H1 (cell line): ENCODE measurements around the gene NSUN6. TPM values are rescaled to one million over a fixed set of nuclear protein-coding genes. Genes with fewer than 3 reads are reported as not detected.

Experiments used
- CTCF ChIA-PET: fragments of 300-600 bp; sonication (Branson Sonifier 250); formaldehyde crosslinking; loops from one replicate; lab custom pipeline; 2021; ENCODE audit not compliant: partially characterized antibody; lab: Charles Lee
- POLR2A ChIA-PET: fragments of 300-600 bp; sonication (Branson Sonifier 250); formaldehyde crosslinking; loops from one replicate; lab custom pipeline; 2021; ENCODE audit warnings: inconsistent platforms; ENCODE audit not compliant: partially characterized antibody; lab: Charles Lee
- DNase-seq, 2 experiments: peaks; one replicate each; pipeline versions ENCODE4 v3.0.0 to v3.0.0-alpha.2; 2010 to 2022; ENCODE audit warnings: low spot score in 2 of 2, low read depth in 1 of 2, mixed read lengths in 1 of 2
- FAIRE-seq: peaks from 2 replicates; lab custom pipeline; 2011; peaks lifted over from hg19 to GRCh38; lab: Jason Lieb, UNC
- H2AFZ ChIP-seq: 2 replicates; pipeline ENCODE4 v1.8.1; 2012; ENCODE audit warnings: low read length, inconsistent platforms
- H2AK5ac ChIP-seq: 2 replicates; pipeline ENCODE4 v1.6.1; 2013; ENCODE audit warnings: low read depth, low read length
- H2BK120ac ChIP-seq: replicated peaks from 2 replicates; pipeline ENCODE3; 2013; ENCODE audit warnings: low read depth, low read length, inconsistent platforms
- H2BK12ac ChIP-seq: 2 replicates; pipeline ENCODE4 v1.6.1; 2013; ENCODE audit warnings: low read depth, low read length
- H2BK15ac ChIP-seq: 2 replicates; pipeline ENCODE4 v1.6.1; 2013; ENCODE audit warnings: low read length
- H2BK20ac ChIP-seq: 2 replicates; pipeline ENCODE4 v1.6.1; 2013; ENCODE audit warnings: low read length
- H2BK5ac ChIP-seq: 2 replicates; pipeline ENCODE4 v1.6.1; 2013; ENCODE audit warnings: low read depth, low read length
- H3K14ac ChIP-seq: 2 replicates; pipeline ENCODE4 v1.6.1; 2013; ENCODE audit warnings: inconsistent platforms; ENCODE audit not compliant: insufficient read length
- H3K18ac ChIP-seq: 2 replicates; pipeline ENCODE4 v1.6.1; 2013; ENCODE audit warnings: low read length; ENCODE audit errors: extremely low read depth
- H3K23ac ChIP-seq: 2 replicates; pipeline ENCODE4 v1.6.1; 2013; ENCODE audit warnings: inconsistent platforms; ENCODE audit not compliant: insufficient read length
- H3K23me2 ChIP-seq: 2 replicates; pipeline ENCODE4 v1.6.1; 2013; ENCODE audit warnings: low read depth, low read length
- H3K27ac ChIP-seq: 2 replicates; pipeline ENCODE4 v1.6.1; 2011; ENCODE audit warnings: low read depth, low read length, inconsistent platforms
- H3K27me3 ChIP-seq, 4 experiments: replicated peaks in 1 of 4; 1 replicate in 1 of 4; 2 replicates in 3 of 4; pipeline versions ENCODE4 v1.6.1 to v1.8.1; 2011 to 2013; ENCODE audit warnings: low read length in 3 of 4, mild to moderate bottlenecking in 3 of 4, inconsistent platforms in 2 of 4, mixed read lengths in 2 of 4, moderate library complexity in 1 of 4; ENCODE audit not compliant: control insufficient read depth in 3 of 4, insufficient read depth in 3 of 4; ENCODE audit errors: extremely low read depth in 1 of 4
- H3K36me3 ChIP-seq, 4 experiments: 2 replicates each; pipeline versions ENCODE4 v1.6.1 to v1.8.1; 2011 to 2013; ENCODE audit warnings: mild to moderate bottlenecking in 4 of 4, low read length in 3 of 4, moderate library complexity in 2 of 4, control low read depth in 1 of 4, inconsistent platforms in 1 of 4; ENCODE audit not compliant: insufficient read depth in 4 of 4, control insufficient read depth in 2 of 4
- H3K4ac ChIP-seq: replicated peaks from 2 replicates; pipeline ENCODE3; 2013; ENCODE audit warnings: low read length, low read depth, mixed read lengths, inconsistent platforms; ENCODE audit not compliant: insufficient read length
- H3K4me1 ChIP-seq, 4 experiments: replicated peaks in 1 of 4; 1 replicate in 1 of 4; 2 replicates in 3 of 4; pipeline versions ENCODE4 v1.6.1 to v1.8.1; 2011 to 2013; ENCODE audit warnings: low read length in 3 of 4, inconsistent platforms in 2 of 4, mixed read lengths in 1 of 4; ENCODE audit not compliant: insufficient read depth in 4 of 4, control insufficient read depth in 3 of 4
- H3K4me2 ChIP-seq, 2 experiments: 2 replicates each; pipeline versions ENCODE4 v1.6.1 to v1.8.1; 2011 to 2013; ENCODE audit warnings: low read depth in 2 of 2, low read length in 2 of 2, control low read depth in 1 of 2, inconsistent platforms in 1 of 2, mild to moderate bottlenecking in 1 of 2; ENCODE audit not compliant: insufficient read depth in 1 of 2
- H3K4me3 ChIP-seq, 4 experiments: fragments of 200-600, 300-600 bp in 1 of 4; sonication (generic), shearing (Covaris generic), sonication (Bioruptor Twin) in 1 of 4; 2 replicates each; pipeline versions ENCODE4 v1.5.1 to v1.8.1; 2011 to 2016; ENCODE audit warnings: low read length in 4 of 4, low read depth in 3 of 4, control low read depth in 2 of 4, inconsistent platforms in 2 of 4, mild to moderate bottlenecking in 2 of 4, mixed read lengths in 1 of 4, moderate library complexity in 1 of 4; ENCODE audit not compliant: insufficient read depth in 2 of 4; ENCODE audit errors: extremely low read depth in 1 of 4
- H3K56ac ChIP-seq: replicated peaks from 2 replicates; pipeline ENCODE3; 2013; ENCODE audit warnings: low read depth, mild to moderate bottlenecking, mixed read lengths, low read length, inconsistent platforms; ENCODE audit not compliant: insufficient read length
- H3K79me1 ChIP-seq: 2 replicates; pipeline ENCODE4 v1.6.1; 2013; ENCODE audit warnings: low read depth, low read length, control low read depth
- H3K79me2 ChIP-seq, 2 experiments: 2 replicates each; pipeline versions ENCODE4 v1.6.1 to v1.8.1; 2012 to 2013; ENCODE audit warnings: low read length in 2 of 2, mild to moderate bottlenecking in 2 of 2, inconsistent platforms in 1 of 2; ENCODE audit not compliant: insufficient read depth in 2 of 2, control insufficient read depth in 1 of 2
- H3K9ac ChIP-seq, 4 experiments: replicated peaks in 1 of 4; 1 replicate in 1 of 4; 2 replicates in 3 of 4; pipeline versions ENCODE4 v1.6.1 to v1.8.1; 2011 to 2013; ENCODE audit warnings: low read depth in 3 of 4, low read length in 3 of 4, control low read depth in 2 of 4, mild to moderate bottlenecking in 2 of 4, moderate library complexity in 2 of 4, inconsistent platforms in 1 of 4; ENCODE audit errors: extremely low read depth in 1 of 4
- H3K9me3 ChIP-seq, 2 experiments: 2 replicates each; pipeline versions ENCODE4 v1.6.1 to v1.8.1; 2012 to 2013; ENCODE audit warnings: mild to moderate bottlenecking in 2 of 2, moderate library complexity in 2 of 2, control low read depth in 1 of 2, inconsistent platforms in 1 of 2, low read depth in 1 of 2, low read length in 1 of 2, mixed read lengths in 1 of 2; ENCODE audit not compliant: insufficient read depth in 2 of 2
- H4K20me1 ChIP-seq, 2 experiments: replicated peaks in 1 of 2; 2 replicates each; pipeline versions ENCODE3 to v1.8.1; 2011 to 2013; ENCODE audit warnings: inconsistent platforms in 2 of 2, low read length in 2 of 2, mild to moderate bottlenecking in 1 of 2; ENCODE audit not compliant: insufficient read depth in 2 of 2, control insufficient read depth in 1 of 2
- H4K5ac ChIP-seq: 2 replicates; pipeline ENCODE4 v1.6.1; 2013; ENCODE audit warnings: low read length, low read depth, mixed read lengths, inconsistent platforms; ENCODE audit not compliant: insufficient read length
- H4K8ac ChIP-seq: 2 replicates; pipeline ENCODE4 v1.8.0; 2013; ENCODE audit warnings: mild to moderate bottlenecking, moderate library complexity, low read length, inconsistent platforms; ENCODE audit not compliant: insufficient read depth; ENCODE audit errors: extremely low read depth
- H4K91ac ChIP-seq: replicated peaks from 2 replicates; pipeline ENCODE3; 2013; ENCODE audit warnings: low read length, mixed read lengths, inconsistent platforms; ENCODE audit not compliant: insufficient read length
- ATF2 ChIP-seq: IDR thresholded peaks from 2 replicates; pipeline ENCODE4 v1.6.1; 2012; ENCODE audit warnings: low read length, inconsistent platforms
- ATF3 ChIP-seq: IDR thresholded peaks from 2 replicates; pipeline ENCODE4 v1.6.1; 2011; ENCODE audit warnings: low read depth, mild to moderate bottlenecking, low read length; ENCODE audit not compliant: insufficient read depth
- BCL11A ChIP-seq, 2 experiments: IDR thresholded peaks; one replicate each; pipeline ENCODE4 v1.6.1; 2011; ENCODE audit warnings: low read depth in 2 of 2, low read length in 2 of 2, mild to moderate bottlenecking in 2 of 2
- CREB1 ChIP-seq: IDR thresholded peaks from 2 replicates; pipeline ENCODE4 v1.6.1; 2012; ENCODE audit warnings: inconsistent platforms
- EGR1 ChIP-seq: IDR thresholded peaks from 2 replicates; pipeline ENCODE4 v1.6.1; 2011; ENCODE audit warnings: low read depth, low read length, borderline replicate concordance
- RAD21 ChIP-seq, 2 experiments: IDR thresholded peaks in 1 of 2; conservative IDR thresholded peaks in 1 of 2; 2 replicates each; pipeline ENCODE4 v1.6.1; 2011; ENCODE audit warnings: low read depth in 2 of 2, low read length in 2 of 2, improper control_type of control experiment in 1 of 2, inconsistent platforms in 1 of 2, mild to moderate bottlenecking in 1 of 2, moderate library complexity in 1 of 2
- RNF2 ChIP-seq: fragments of 200-900, 300-1000 bp; sonication (generic); IDR thresholded peaks from 2 replicates; pipeline ENCODE4 v1.7.1; 2016; ENCODE audit warnings: borderline replicate concordance, low read depth, mild to moderate bottlenecking, antibody characterized with exemption, low read length; ENCODE audit not compliant: poor library complexity, severe bottlenecking; ENCODE audit errors: missing control alignments
- RXRA ChIP-seq: IDR thresholded peaks from 2 replicates; pipeline ENCODE4 v1.6.1; 2011; ENCODE audit warnings: low read depth, mild to moderate bottlenecking, low read length, moderate library complexity; ENCODE audit not compliant: insufficient read depth
- SP1 ChIP-seq: IDR thresholded peaks from 2 replicates; pipeline ENCODE4 v1.6.1; 2011; ENCODE audit warnings: low read depth, low read length
- TAF1 ChIP-seq: IDR thresholded peaks from 2 replicates; pipeline ENCODE4 v1.6.1; 2011; ENCODE audit warnings: mild to moderate bottlenecking, low read depth, low read length
- USF2 ChIP-seq: IDR thresholded peaks from 2 replicates; pipeline ENCODE4 v1.6.1; 2011; ENCODE audit warnings: low read length, improper control_type of control experiment
- YY1 ChIP-seq: IDR thresholded peaks from 2 replicates; pipeline ENCODE4 v1.6.1; 2011; ENCODE audit warnings: low read depth, mild to moderate bottlenecking, low read length
- polyA plus RNA-seq, 7 experiments: library from polyadenylated mRNA; depleted of rRNA in 3 of 7; stranded (reverse) in 5 of 7; unstranded in 2 of 7; fragments of >200 nt in 5 of 7; fragments of 200-250 nt in 2 of 7; gene quantifications; 1 replicate in 5 of 7; 2 replicates in 1 of 7; 4 replicates in 1 of 7; pipeline versions ENCODE4 v1.2.1 to v1.2.3, GENCODE V29; 2011 to 2013; ENCODE audit warnings: missing spikeins in 2 of 7, mixed read lengths in 2 of 7
- total RNA-seq: library from RNA; stranded (reverse); fragmentation: NEBNext Ultra II Directional; extraction: Animal tissue kit (Norgen Biotek cat#: 25700); gene quantifications from 2 replicates; pipeline ENCODE4 v1.2.1, GENCODE V29; 2021

The NSUN6 gene
- total and polyA plus RNA-seq, 2 of the 8 experiments (the other 6 are each of a cell fraction or from before 2014, with no cell fraction given) = 5.9 to 14.4 TPM

GRCh38 chr10:18542832-18543231 is 108.6 kb downstream of the NSUN6 start:
- peaks cover 0 to 2% of the 10 kb centered on the region in 2 experiments for H4K20me1 ChIP-seq
- CTCF ChIA-PET = no interaction called here
- no peak for TF ChIP-seq ATF2
- TF ChIP-seq EGR1 = no peak
- no peak for TF ChIP-seq RNF2
- no peak for TF ChIP-seq TAF1
- no peak for TF ChIP-seq SP1
- no peak for TF ChIP-seq RAD21 (IDR thresholded peaks at IDR 0.05 in 1 of 2, conservative IDR thresholded peaks at IDR 0.05 in 1 of 2; ENCODE audit: low read depth in 2 of 2, low read length in 2 of 2)
- TF ChIP-seq RXRA = no peak
- no peak for TF ChIP-seq USF2
- TF ChIP-seq CREB1 = no peak
- no peak for TF ChIP-seq YY1
- no peak for TF ChIP-seq ATF3
- no peak for TF ChIP-seq BCL11A (IDR thresholded peaks at IDR 0.05; ENCODE audit: low read depth in 2 of 2, low read length in 2 of 2)

More at GRCh38 chr10:18542832-18543231, 108.6 kb downstream of the NSUN6 start:
- Histone ChIP-seq H3K79me1 (no peaks in the 10 kb centered on the region), H2BK12ac (no peak overlapping the region), H3K9ac (peak overlapping the region in 1 of 4 experiments; percentile 34; a peak in 1 of 7 replicates), H2BK15ac (no peak overlapping the region), H3K27me3 (no peaks in the 10 kb centered on the region), H2BK5ac (no peak overlapping the region), H3K27ac (no peak overlapping the region), H2AFZ (no peak overlapping the region), H2BK20ac (no peak overlapping the region), H2BK120ac (no peak overlapping the region), H3K14ac (no peak overlapping the region), H4K8ac (no peak overlapping the region), H3K4me2 (no peak overlapping the region), H3K23ac (no peak overlapping the region), H3K9me3 (no peaks in the 10 kb centered on the region), H3K36me3 (peaks cover 0 to 22% (median 6%) of the 10 kb centered on the region in 4 experiments; a peak in 5 of 8 replicates), H4K91ac (no peak overlapping the region), H3K56ac (no peak overlapping the region), H4K5ac (no peak overlapping the region), H3K4me1 (no peaks in the 10 kb centered on the region), H2AK5ac (no peak overlapping the region), H3K4ac (no peak overlapping the region), H3K79me2 (no peaks in the 10 kb centered on the region), H3K4me3 (no peak overlapping the region), H3K23me2 (no peaks in the 10 kb centered on the region), H3K18ac (no peak overlapping the region)
- no peak for DNase-seq
- no peak for FAIRE-seq
- POLR2A ChIA-PET = no interaction called here
